ENCODE measurements around the gene TP53AIP1.

TP53AIP1 gene

GRCh38 chr11:128942817-128943427 is at the start of gene TP53AIP1:
Gene TP53AIP1, minus strand, starts transcription at chr11:128942871. Its CDS starts 5,053 bp downstream, at chr11:128937818.
- DNase-seq: no peak

- no peak for DNase-seq
Observed at GRCh38 chr11:128988242-128988970, 45.7 kb upstream of the TP53AIP1 start.

- DNase-seq: no peak
Observed at GRCh38 chr11:128985880-128986279, 43.2 kb upstream of the TP53AIP1 start.

- no peak for DNase-seq
Observed at GRCh38 chr11:128983023-128983422, 40.4 kb upstream of the TP53AIP1 start.

GRCh38 chr11:128981254-128981653 is 38.6 kb upstream of the TP53AIP1 start:
- DNase-seq: no peak

- no peak for DNase-seq
Observed at GRCh38 chr11:128970598-128971190, 28.0 kb upstream of the TP53AIP1 start.

- DNase-seq: no peak
Observed at GRCh38 chr11:128968916-128969315, 26.2 kb upstream of the TP53AIP1 start.

GRCh38 chr11:128967578-128967977 is 24.9 kb upstream of the TP53AIP1 start:
- no peak for DNase-seq

- DNase-seq: no peak
Observed at GRCh38 chr11:128965485-128965884, 22.8 kb upstream of the TP53AIP1 start.

- no peak for DNase-seq
Observed at GRCh38 chr11:128964463-128964930, 21.8 kb upstream of the TP53AIP1 start.

- DNase-seq: no peak
Observed at GRCh38 chr11:128963744-128964325, 21.2 kb upstream of the TP53AIP1 start.

GRCh38 chr11:128962896-128963295 is 20.2 kb upstream of the TP53AIP1 start:
- no peak for DNase-seq

- DNase-seq: no peak
Observed at GRCh38 chr11:128961645-128962044, 19.0 kb upstream of the TP53AIP1 start.

GRCh38 chr11:128957202-128957482 is 14.5 kb upstream of the TP53AIP1 start:
- DNase-seq: no peak

- peak in 1 of 2 donors; percentile 57 for DNase-seq
Observed at GRCh38 chr11:128956401-128957201, 13.9 kb upstream of the TP53AIP1 start.

GRCh38 chr11:128955636-128956035 is 13.0 kb upstream of the TP53AIP1 start:
- DNase-seq: no peak

GRCh38 chr11:128953151-128953550 is 10.5 kb upstream of the TP53AIP1 start:
- no peak for DNase-seq

GRCh38 chr11:128949791-128950454 is 7.3 kb upstream of the TP53AIP1 start:
- no peak for DNase-seq

GRCh38 chr11:128948583-128948982 is 5.9 kb upstream of the TP53AIP1 start:
- DNase-seq: no peak

- DNase-seq: no peak
Observed at GRCh38 chr11:128947773-128948172, 5.1 kb upstream of the TP53AIP1 start.

GRCh38 chr11:128946648-128947047 is 4.0 kb upstream of the TP53AIP1 start:
- DNase-seq: no peak

- DNase-seq: no peak
Observed at GRCh38 chr11:128943428-128943976, 831 bp upstream of the TP53AIP1 start.

Data from CD4-positive, alpha-beta T cell treated with Interleukin-4 for 1 hour (primary cell).